ENCODE measurements around the gene PRMT1.

PRMT1 gene

DNA sequence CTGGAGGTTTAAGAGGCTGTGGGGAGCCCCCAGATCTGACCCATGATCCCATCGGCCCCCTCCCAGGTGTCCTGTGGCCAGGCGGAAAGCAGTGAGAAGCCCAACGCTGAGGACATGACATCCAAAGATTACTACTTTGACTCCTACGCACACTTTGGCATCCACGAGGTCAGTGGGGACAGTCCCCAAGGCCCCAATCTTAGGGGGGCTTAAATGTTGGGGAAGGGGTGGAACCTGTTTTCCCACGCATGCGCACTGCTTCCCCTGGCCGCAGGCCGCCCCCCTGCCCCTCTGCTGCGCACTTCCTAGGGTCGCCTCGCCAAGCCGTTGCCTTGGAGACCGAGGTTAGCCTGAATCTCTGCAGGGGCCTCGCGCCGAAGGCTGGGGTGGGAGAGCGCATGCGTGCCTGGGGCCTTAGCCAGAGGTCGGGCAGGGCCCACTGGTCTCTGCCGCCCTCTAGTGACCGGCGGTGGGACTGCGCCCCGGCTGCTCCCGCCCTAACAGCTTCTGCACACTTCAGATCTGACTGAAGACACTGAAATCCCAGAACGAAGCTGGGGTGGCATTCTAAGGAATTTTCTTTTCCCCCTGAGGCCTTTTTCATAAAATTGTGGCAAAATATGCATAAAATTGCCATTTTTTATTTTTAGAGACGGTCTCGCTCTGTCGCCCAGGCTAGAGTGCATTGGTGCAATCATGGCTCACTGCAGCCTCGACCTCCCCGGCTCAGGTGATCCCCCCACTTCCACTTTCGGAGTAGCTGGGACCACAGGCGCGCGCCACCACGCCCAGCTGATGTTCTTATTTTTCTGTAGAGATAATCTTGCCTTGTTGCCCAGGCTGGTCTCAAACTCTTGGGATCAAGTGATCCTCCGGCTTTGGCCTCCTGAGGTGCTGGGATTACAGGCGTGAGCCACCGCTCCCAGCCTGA lies 3.6 kb downstream of the PRMT1 start:
- DNase-seq (ENCODE audit: low read depth in 1 of 2, low spot score in 1 of 2) = peak; percentile 77 to 88
- TF ChIP-seq JUND (IDR thresholded peaks at IDR 0.05; ENCODE audit: low read depth) = no peak
- in situ Hi-C loops (cut with HindIII; ENCODE audit: low pct_unique_long_range_greater_than_20kb, low sequenced_read_pairs) = no loop called here

DNA sequence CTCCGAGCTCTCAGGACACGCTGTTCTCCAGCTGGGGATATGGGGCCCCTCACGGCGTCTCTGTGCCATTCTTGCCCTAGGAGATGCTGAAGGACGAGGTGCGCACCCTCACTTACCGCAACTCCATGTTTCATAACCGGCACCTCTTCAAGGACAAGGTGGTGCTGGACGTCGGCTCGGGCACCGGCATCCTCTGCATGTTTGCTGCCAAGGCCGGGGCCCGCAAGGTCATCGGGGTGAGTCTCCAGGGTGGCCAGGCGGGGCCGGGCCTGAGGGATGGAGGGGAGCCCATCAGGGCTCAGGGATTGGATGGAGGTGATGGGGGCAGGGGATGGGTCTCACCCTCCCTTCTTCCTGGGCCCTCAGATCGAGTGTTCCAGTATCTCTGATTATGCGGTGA lies 4.8 kb downstream of the PRMT1 start:
- in situ Hi-C loops (cut with HindIII; ENCODE audit: low pct_unique_long_range_greater_than_20kb, low sequenced_read_pairs) = no loop called here
- no peak for TF ChIP-seq JUND (IDR thresholded peaks at IDR 0.05; ENCODE audit: low read depth)
- no peak for DNase-seq (ENCODE audit: low read depth in 1 of 2, low spot score in 1 of 2)

DNA sequence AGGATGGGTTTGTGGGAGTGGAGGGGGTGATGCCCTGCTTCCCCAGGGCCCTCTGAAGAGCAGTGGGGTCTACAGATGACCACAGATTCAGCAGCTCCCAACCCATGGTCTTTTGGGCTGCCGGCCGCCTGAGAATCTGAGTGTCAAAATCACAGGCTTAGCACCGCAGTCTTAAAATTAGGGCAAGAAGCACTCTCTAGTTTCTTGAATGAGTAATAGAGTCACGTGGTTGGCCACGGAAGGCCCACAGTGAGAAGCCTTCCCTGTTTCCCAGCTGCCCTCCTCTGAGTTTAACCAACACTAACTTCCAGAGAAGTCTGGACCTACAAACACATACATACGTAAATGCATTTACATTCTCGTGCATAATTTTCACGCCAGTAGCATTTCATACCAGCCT lies 5.2 kb downstream of the PRMT1 start:
- no peak for DNase-seq (ENCODE audit: low read depth in 1 of 2, low spot score in 1 of 2)
- in situ Hi-C loops (cut with HindIII; ENCODE audit: low pct_unique_long_range_greater_than_20kb, low sequenced_read_pairs) = no loop called here
- TF ChIP-seq JUND (IDR thresholded peaks at IDR 0.05; ENCODE audit: low read depth) = no peak

DNA sequence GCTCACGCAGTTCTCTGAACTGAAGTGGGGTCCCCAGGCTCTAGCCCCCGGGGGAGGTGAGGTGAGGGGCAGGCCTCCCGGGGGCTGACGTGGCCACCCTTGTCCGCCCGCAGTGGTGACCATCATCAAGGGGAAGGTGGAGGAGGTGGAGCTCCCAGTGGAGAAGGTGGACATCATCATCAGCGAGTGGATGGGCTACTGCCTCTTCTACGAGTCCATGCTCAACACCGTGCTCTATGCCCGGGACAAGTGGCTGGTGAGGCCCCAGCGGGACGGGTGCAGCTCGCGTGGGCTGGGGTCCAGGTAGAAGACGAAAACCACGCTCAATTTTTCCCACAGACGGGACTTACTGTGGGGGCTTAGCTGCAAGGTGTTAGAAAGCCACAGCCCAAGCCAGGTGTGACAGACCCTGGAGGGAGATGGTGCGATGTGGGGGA lies 6.8 kb downstream of the PRMT1 start:
- in situ Hi-C loops (cut with HindIII; ENCODE audit: low pct_unique_long_range_greater_than_20kb, low sequenced_read_pairs) = no loop called here
- no peak for TF ChIP-seq JUND (IDR thresholded peaks at IDR 0.05; ENCODE audit: low read depth)
- no peak for DNase-seq (ENCODE audit: low read depth in 1 of 2, low spot score in 1 of 2)

DNA sequence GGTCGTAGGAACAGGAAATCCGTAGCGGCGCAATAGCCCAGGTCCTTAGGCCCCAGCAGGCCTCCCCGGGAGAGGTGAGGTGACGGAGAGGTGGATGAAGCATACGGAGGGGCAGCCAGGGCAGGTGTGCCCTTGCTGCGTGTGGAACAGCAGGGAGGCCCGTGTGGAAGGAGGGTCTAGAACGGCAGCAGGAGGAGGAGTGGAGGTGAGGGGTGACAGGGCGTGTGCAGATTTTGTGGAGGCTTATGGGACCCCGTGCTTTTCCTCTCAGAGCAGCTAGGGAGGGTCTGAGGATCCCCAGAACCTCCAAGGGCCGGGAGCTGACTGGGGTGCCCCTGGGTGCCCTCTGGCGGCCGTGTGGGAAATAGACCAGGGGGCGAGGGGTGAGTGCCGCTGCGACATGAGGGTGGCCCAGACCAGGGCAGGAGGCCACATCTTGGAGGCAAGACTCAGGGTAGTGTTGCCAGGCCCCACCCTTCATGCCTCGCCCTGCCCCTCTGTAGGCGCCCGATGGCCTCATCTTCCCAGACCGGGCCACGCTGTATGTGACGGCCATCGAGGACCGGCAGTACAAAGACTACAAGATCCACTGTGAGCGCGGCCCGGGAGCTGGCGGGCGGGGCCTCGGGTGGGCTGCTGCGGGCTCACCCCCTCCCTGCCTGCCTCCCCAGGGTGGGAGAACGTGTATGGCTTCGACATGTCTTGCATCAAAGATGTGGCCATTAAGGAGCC lies 7.3 kb downstream of the PRMT1 start:
- no peak for DNase-seq (ENCODE audit: low read depth in 1 of 2, low spot score in 1 of 2)
- TF ChIP-seq JUND (IDR thresholded peaks at IDR 0.05; ENCODE audit: low read depth) = no peak
- in situ Hi-C loops (cut with HindIII; ENCODE audit: low pct_unique_long_range_greater_than_20kb, low sequenced_read_pairs) = no loop called here

DNA sequence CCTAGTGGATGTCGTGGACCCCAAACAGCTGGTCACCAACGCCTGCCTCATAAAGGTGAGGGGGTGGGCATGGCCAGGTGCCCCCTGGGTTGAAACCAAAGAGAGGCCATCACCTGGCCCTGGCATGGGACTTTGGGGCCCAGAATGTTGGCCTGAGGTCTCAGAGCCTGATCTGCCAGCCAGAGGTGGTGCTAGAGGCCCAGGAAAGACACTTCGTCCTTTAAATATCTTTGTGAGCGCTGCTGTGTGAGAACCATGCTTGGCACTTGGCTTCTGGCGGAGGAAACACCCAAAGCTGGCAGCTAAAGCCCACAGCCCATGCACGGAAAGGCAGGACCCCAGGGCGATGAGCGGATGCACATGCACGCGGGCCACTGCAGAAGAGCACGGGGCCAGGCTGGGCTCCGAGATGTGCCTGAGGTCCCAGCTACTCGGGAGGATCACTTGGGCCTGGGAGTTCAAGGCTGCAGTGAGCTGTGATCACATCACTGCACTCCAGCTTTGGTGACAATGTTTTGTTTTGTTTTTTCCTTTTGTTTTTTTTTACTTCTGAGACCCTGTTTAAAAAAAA lies 8.0 kb downstream of the PRMT1 start:
- in situ Hi-C loops (cut with HindIII; ENCODE audit: low pct_unique_long_range_greater_than_20kb, low sequenced_read_pairs) = no loop called here
- no peak for DNase-seq (ENCODE audit: low read depth in 1 of 2, low spot score in 1 of 2)
- no peak for TF ChIP-seq JUND (IDR thresholded peaks at IDR 0.05; ENCODE audit: low read depth)

DNA sequence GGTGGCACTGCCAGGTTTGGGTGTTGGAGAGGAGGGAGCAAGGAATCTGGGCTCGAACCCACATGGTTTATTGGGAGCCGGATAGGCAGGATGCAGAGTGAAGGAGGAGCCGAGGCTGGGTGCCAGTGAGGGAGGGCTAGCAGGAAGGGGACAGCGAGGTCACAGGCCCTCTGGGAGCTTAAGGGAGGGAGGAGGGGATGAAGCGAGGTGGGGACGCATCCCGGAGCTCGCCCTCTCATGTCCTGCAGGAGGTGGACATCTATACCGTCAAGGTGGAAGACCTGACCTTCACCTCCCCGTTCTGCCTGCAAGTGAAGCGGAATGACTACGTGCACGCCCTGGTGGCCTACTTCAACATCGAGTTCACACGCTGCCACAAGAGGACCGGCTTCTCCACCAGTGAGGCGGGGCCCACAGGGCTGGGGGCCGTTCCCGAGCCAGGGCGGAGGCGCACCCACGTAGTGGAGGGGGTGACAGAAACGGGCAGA lies 8.8 kb downstream of the PRMT1 start:
- in situ Hi-C loops (cut with HindIII; ENCODE audit: low pct_unique_long_range_greater_than_20kb, low sequenced_read_pairs) = no loop called here

DNA sequence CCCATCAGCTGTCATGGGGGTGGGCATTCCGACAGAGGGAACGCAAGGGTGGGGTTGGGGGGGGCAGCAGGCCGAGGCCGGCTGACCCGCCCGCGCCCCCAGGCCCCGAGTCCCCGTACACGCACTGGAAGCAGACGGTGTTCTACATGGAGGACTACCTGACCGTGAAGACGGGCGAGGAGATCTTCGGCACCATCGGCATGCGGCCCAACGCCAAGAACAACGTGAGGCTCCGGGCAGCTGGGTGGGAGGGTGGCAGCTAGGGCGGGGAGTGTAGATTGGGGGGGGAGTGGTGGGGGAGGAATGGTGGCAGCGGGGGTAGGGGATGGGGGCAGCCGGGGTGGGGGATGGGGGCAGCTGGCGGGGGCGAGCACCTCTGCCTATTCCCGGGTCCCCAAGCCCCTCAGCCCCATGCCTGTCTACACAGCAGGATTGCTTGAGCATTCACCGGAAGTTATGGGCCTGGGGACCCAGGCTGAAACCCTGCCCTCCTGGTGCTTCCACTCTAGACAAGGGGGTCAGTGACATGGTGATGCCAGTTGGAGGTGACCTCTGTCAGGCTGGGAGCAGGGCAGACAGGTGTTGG lies 9.5 kb downstream of the PRMT1 start:
- no peak for DNase-seq (ENCODE audit: low read depth in 1 of 2, low spot score in 1 of 2)
- in situ Hi-C loops (cut with HindIII; ENCODE audit: low pct_unique_long_range_greater_than_20kb, low sequenced_read_pairs) = no loop called here
- no peak for TF ChIP-seq JUND (IDR thresholded peaks at IDR 0.05; ENCODE audit: low read depth)

More for the DNA sequence above, 8.8 kb downstream of the PRMT1 start:
- no peak for DNase-seq (ENCODE audit: low read depth in 1 of 2, low spot score in 1 of 2)
- TF ChIP-seq JUND (IDR thresholded peaks at IDR 0.05; ENCODE audit: low read depth) = no peak

DNA sequence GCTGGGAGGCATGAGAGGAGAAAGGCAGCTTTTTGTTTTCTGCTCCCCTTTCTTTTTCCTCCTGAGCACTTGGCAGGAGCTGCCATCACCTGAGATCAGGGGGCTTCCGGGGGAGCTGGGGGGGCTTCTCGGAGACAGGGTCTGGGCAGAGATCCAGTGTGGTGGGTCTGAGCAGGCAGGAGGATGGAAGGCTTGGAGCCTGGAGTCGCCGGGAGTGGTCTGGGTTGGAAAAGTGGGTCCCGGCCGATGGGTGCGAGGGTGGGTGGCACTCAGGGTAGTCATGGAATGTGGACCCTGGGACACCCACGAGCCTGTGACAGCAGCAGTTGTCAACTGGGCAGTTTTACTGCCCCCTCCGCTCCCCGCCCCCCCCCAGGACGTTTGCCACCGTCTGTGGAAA lies 10.1 kb downstream of the PRMT1 start:
- DNase-seq (ENCODE audit: low read depth in 1 of 2, low spot score in 1 of 2) = no peak
- no peak for TF ChIP-seq JUND (IDR thresholded peaks at IDR 0.05; ENCODE audit: low read depth)
- in situ Hi-C loops (cut with HindIII; ENCODE audit: low pct_unique_long_range_greater_than_20kb, low sequenced_read_pairs) = no loop called here

DNA sequence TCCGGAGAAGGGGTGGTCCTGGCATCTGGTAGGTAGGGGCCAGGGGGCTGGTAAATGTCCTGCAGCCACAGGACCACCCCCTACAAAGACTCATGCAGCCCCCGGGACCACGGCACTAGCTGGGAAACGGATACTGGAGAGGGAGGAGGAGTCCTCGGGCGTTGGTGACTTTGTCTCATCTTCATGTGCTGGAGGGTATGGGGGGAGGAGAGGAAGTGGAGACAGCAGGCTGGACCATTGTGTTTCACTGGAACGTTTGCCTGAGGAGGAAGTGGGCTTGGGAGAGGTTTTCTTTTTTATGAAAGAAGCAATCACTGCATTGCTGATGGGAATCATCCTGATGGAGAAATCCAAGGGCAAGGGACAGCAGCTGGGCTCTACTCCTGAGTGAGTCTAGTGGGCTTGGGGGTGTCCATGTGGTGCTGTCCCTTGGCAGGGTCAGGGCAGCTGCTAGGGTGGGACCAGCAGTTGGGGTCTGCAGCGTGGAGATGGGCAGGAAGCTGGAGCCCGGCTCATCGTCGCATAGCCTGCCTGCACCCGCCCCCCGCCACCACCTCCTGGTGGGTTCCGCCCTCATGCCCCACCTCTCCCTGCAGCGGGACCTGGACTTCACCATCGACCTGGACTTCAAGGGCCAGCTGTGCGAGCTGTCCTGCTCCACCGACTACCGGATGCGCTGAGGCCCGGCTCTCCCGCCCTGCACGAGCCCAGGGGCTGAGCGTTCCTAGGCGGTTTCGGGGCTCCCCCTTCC lies 10.7 kb downstream of the PRMT1 start:
- TF ChIP-seq JUND (IDR thresholded peaks at IDR 0.05; ENCODE audit: low read depth) = no peak
- in situ Hi-C loops (cut with HindIII; ENCODE audit: low pct_unique_long_range_greater_than_20kb, low sequenced_read_pairs) = no loop called here
- DNase-seq (ENCODE audit: low read depth in 1 of 2, low spot score in 1 of 2) = no peak

DNA sequence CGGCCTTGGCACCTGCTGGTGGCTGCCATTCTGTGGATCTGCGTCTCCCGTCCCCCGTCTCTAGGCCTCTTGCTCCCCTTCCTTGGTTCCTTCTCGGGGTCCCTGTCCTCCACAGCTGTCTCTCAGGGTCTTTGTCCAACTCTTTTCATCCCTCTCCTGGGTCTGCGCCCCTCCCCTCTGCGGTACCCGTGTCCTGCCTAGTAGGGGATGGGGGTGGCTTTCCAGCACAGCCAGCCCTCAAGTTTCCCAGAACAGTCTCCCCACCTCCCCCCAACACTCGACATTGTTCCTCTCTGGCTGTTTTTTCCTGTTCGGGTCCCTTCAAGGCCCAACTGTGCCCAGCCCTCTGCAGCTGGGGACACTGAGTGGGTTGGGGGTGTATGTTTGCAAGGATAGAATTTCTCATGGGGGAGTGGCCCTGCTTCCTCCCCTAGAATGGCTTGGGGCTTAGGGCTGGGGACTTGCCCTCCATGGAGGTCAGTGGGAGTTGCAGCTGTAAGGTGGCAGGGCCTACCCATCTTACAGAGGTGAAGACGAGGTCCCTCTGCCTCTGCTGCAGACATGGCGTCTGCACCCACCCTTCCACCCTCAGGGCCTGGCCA lies 11.6 kb downstream of the PRMT1 start:
- no peak for DNase-seq (ENCODE audit: low read depth in 1 of 2, low spot score in 1 of 2)
- in situ Hi-C loops (cut with HindIII; ENCODE audit: low pct_unique_long_range_greater_than_20kb, low sequenced_read_pairs) = no loop called here
- TF ChIP-seq JUND (IDR thresholded peaks at IDR 0.05; ENCODE audit: low read depth) = no peak
